HL-60 (cell line): ENCODE measurements around the gene PDE1C.

Experiments used
- CTCF ChIP-seq: IDR thresholded peaks from one replicate; pipeline ENCODE4 v1.5.1; 2011; ENCODE audit warnings: low read length, control low read depth, inconsistent platforms; ENCODE audit not compliant: insufficient read depth
- TF ChIP-seq, protein P1 (sequence below): IDR thresholded peaks from 2 replicates; pipeline ENCODE4 v1.6.1; 2012; ENCODE audit warnings: low read depth; ENCODE audit not compliant: insufficient replicate concordance

- TF ChIP-seq CTCF = no peak
- TF ChIP-seq, protein P1, sequence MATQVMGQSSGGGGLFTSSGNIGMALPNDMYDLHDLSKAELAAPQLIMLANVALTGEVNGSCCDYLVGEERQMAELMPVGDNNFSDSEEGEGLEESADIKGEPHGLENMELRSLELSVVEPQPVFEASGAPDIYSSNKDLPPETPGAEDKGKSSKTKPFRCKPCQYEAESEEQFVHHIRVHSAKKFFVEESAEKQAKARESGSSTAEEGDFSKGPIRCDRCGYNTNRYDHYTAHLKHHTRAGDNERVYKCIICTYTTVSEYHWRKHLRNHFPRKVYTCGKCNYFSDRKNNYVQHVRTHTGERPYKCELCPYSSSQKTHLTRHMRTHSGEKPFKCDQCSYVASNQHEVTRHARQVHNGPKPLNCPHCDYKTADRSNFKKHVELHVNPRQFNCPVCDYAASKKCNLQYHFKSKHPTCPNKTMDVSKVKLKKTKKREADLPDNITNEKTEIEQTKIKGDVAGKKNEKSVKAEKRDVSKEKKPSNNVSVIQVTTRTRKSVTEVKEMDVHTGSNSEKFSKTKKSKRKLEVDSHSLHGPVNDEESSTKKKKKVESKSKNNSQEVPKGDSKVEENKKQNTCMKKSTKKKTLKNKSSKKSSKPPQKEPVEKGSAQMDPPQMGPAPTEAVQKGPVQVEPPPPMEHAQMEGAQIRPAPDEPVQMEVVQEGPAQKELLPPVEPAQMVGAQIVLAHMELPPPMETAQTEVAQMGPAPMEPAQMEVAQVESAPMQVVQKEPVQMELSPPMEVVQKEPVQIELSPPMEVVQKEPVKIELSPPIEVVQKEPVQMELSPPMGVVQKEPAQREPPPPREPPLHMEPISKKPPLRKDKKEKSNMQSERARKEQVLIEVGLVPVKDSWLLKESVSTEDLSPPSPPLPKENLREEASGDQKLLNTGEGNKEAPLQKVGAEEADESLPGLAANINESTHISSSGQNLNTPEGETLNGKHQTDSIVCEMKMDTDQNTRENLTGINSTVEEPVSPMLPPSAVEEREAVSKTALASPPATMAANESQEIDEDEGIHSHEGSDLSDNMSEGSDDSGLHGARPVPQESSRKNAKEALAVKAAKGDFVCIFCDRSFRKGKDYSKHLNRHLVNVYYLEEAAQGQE = no peak
Measured at GRCh38 chr7:31772211-31772610, 298.0 kb downstream of the PDE1C start.
